ENCODE data around the gene ARRB1. TPM values are rescaled to one million over a fixed set of nuclear protein-coding genes. Genes with fewer than 3 reads are reported as not detected.

The ARRB1 gene
- total and polyA plus RNA-seq, 2 of the 13 experiments (the other 11 are each of a cell fraction or from before 2014, with no cell fraction given), result 22.5 to 35.7 TPM

- no peak for TF ChIP-seq GPBP1L1 (CRISPR knock-in tag; IDR thresholded peaks at IDR 0.05)
- TF ChIP-seq EP300 (IDR thresholded peaks at IDR 0.05; ENCODE audit: low read depth in 2 of 2, low read length in 2 of 2), result no peak
- TF ChIP-seq EP300 (CRISPR knock-in tag; IDR thresholded peaks at IDR 0.05; ENCODE audit: borderline replicate concordance), result no peak
- no peak for TF ChIP-seq BRD4 (CRISPR knock-in tag; IDR thresholded peaks at IDR 0.05)
- TF ChIP-seq, protein P1, sequence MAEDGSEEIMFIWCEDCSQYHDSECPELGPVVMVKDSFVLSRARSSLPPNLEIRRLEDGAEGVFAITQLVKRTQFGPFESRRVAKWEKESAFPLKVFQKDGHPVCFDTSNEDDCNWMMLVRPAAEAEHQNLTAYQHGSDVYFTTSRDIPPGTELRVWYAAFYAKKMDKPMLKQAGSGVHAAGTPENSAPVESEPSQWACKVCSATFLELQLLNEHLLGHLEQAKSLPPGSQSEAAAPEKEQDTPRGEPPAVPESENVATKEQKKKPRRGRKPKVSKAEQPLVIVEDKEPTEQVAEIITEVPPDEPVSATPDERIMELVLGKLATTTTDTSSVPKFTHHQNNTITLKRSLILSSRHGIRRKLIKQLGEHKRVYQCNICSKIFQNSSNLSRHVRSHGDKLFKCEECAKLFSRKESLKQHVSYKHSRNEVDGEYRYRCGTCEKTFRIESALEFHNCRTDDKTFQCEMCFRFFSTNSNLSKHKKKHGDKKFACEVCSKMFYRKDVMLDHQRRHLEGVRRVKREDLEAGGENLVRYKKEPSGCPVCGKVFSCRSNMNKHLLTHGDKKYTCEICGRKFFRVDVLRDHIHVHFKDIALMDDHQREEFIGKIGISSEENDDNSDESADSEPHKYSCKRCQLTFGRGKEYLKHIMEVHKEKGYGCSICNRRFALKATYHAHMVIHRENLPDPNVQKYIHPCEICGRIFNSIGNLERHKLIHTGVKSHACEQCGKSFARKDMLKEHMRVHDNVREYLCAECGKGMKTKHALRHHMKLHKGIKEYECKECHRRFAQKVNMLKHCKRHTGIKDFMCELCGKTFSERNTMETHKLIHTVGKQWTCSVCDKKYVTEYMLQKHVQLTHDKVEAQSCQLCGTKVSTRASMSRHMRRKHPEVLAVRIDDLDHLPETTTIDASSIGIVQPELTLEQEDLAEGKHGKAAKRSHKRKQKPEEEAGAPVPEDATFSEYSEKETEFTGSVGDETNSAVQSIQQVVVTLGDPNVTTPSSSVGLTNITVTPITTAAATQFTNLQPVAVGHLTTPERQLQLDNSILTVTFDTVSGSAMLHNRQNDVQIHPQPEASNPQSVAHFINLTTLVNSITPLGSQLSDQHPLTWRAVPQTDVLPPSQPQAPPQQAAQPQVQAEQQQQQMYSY (CRISPR knock-in tag; IDR thresholded peaks at IDR 0.05), result no peak
Measured at GRCh38 chr11:75337195-75337654, 14.2 kb downstream of the ARRB1 start (continued).

DNA sequence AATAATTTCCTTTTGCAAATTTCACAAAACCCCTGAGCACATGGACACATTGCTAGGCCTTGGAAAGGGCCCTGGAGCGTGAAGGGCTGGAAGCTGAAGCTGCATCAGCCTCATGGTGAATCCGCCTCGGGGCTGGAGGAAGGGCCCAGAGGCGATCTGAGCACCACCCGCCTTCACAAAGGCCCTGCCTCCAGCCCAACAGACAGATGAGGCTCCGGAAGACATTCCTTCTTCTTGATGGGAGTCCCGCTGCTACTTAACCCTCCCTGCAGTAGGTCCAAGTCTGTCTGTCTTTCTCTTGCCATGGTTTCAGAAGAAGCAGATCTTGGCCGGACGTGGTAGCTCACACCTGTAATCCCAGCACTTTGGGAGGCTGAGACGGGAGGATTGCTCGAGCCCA is 16.5 kb downstream of the ARRB1 start:
- peaks cover 39% of the 10 kb centered on the region for H3K4me1 ChIP-seq (ENCODE audit: insufficient read depth, low read length)
- H3K27me3 ChIP-seq (ENCODE audit: control insufficient read depth in 1 of 2, insufficient read depth in 2 of 2, low read length in 2 of 2), result no peaks in the 10 kb centered on the region
- peaks cover 10% of the 10 kb centered on the region in 2 experiments; a peak in 3 of 5 replicates for H3K36me3 ChIP-seq (replicated peaks in 1 of 2; ENCODE audit: control insufficient read depth in 1 of 2, insufficient read depth in 2 of 2, low read length in 2 of 2)
- no peaks in the 10 kb centered on the region for H3K9me3 ChIP-seq (ENCODE audit: low read length)
- no peak for DNase-seq (ENCODE audit: low spot score)
- in situ Hi-C loops (cut with HindIII; ENCODE audit: extremely low pct_ligation_motif_present, low pct_unique_long_range_greater_than_20kb), result no loop called here
- H3K9ac ChIP-seq (ENCODE audit: insufficient read depth, low read depth, low read length), result no peak overlapping the region
- peaks cover 40% of the 10 kb centered on the region; the same call in 1 of the 2 replicates for H4K20me1 ChIP-seq (ENCODE audit: insufficient read depth, low read length)
- H3K79me2 ChIP-seq (ENCODE audit: insufficient read depth, low read length), result peaks cover 54% of the 10 kb centered on the region
- CTCF ChIA-PET (ENCODE audit: low intra/inter-chr PET ratio, low total read pairs), result no interaction called here
- 100% methylated on average over 6 of the region's 11 CpGs for WGBS (ENCODE audit: low lambda C conversion rate)
- ATAC-seq, result no peak
- TF ChIP-seq RBFOX2 (IDR thresholded peaks at IDR 0.05; ENCODE audit: low read depth, low read length) (no peak), CCDC6 (CRISPR knock-in tag; IDR thresholded peaks at IDR 0.05) (no peak), NFKB2 (CRISPR knock-in tag; IDR thresholded peaks at IDR 0.05; ENCODE audit: borderline replicate concordance) (no peak), PRMT3 (CRISPR knock-in tag; IDR thresholded peaks at IDR 0.05; ENCODE audit: borderline replicate concordance, low read depth) (no peak), RELA (CRISPR knock-in tag; IDR thresholded peaks at IDR 0.05) (no peak)
- TF ChIP-seq, protein P2, sequence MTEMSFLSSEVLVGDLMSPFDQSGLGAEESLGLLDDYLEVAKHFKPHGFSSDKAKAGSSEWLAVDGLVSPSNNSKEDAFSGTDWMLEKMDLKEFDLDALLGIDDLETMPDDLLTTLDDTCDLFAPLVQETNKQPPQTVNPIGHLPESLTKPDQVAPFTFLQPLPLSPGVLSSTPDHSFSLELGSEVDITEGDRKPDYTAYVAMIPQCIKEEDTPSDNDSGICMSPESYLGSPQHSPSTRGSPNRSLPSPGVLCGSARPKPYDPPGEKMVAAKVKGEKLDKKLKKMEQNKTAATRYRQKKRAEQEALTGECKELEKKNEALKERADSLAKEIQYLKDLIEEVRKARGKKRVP (CRISPR knock-in tag; IDR thresholded peaks at IDR 0.05), result no peak
- no peak overlapping the region for H3K4me3 ChIP-seq (replicated peaks in 1 of 3; ENCODE audit: insufficient read depth in 1 of 3, low read depth in 2 of 3, low read length in 3 of 3)
- no peak overlapping the region for H3K27ac ChIP-seq (ENCODE audit: extremely low read length, insufficient read depth, low read length)
- FAIRE-seq, result no peak
- intact Hi-C loops (cut with micrococcal nuclease; ENCODE audit: unreplicated experiment), result no loop called here
- POLR2A ChIA-PET, result no interaction called here
- H2AFZ ChIP-seq (ENCODE audit: low read length), result no peak overlapping the region
- BruUV-seq (replicated peaks), result no TSS peak
- H3K4me2 ChIP-seq (ENCODE audit: low read depth, low read length), result no peak overlapping the region
